Measurements from ENCODE around the gene MCUR1.

Gene MCUR1

DNA sequence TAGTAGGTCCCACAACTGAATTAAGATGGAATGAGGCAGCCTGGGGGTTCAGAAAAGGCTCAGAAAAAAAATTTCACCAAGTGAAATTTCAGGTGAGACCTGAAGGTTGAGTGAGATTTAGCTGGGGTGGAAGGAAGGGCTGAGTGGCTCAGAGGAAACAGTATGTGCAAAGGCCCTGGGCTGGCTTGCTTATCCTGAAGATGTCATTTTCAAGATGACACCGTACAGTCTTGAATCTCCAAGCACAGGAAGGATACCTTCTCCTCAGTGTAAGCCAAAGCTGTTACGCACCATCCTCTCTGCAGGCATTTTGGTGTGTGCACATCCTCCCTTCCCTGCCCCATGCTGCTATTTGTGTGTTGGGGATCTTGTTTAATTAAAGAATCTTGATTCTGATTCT lies 59.7 kb downstream of the MCUR1 start:
- H3K4me3 ChIP-seq (ENCODE audit: low read depth, low read length) = no peak overlapping the region
- no peak for DNase-seq (ENCODE audit: low read depth, low spot score)
- TF ChIP-seq, protein P1, sequence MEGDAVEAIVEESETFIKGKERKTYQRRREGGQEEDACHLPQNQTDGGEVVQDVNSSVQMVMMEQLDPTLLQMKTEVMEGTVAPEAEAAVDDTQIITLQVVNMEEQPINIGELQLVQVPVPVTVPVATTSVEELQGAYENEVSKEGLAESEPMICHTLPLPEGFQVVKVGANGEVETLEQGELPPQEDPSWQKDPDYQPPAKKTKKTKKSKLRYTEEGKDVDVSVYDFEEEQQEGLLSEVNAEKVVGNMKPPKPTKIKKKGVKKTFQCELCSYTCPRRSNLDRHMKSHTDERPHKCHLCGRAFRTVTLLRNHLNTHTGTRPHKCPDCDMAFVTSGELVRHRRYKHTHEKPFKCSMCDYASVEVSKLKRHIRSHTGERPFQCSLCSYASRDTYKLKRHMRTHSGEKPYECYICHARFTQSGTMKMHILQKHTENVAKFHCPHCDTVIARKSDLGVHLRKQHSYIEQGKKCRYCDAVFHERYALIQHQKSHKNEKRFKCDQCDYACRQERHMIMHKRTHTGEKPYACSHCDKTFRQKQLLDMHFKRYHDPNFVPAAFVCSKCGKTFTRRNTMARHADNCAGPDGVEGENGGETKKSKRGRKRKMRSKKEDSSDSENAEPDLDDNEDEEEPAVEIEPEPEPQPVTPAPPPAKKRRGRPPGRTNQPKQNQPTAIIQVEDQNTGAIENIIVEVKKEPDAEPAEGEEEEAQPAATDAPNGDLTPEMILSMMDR (IDR thresholded peaks at IDR 0.05; ENCODE audit: insufficient read depth, low read length, missing control alignments) = no peak
- ChIA-PET CTCF (no interaction called here), POLR2A (no interaction called here)

DNA sequence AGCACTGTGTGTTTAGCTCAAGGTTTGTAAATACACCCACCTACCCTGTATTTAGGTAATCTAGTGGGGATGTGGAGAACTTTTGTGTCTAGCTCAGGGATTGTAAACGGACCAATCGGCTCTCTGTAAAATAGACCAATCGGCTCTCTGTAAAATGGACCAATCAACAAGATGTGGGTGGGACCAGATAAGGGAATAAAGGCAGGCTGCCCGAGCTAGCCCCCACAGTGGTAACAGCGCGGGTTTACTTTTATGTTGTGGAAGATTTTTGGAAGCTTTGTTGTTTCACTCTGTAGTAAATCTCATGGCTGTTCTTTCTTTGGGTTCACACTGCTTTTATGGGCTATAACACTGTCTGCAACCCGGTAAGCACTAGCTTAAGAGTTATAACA lies 70.6 kb downstream of the MCUR1 start:
- ChIA-PET CTCF (no interaction called here), POLR2A (no interaction called here)
- TF ChIP-seq, protein P1 (IDR thresholded peaks at IDR 0.05; ENCODE audit: insufficient read depth, low read length, missing control alignments) = no peak
- no peak overlapping the region for H3K4me3 ChIP-seq (ENCODE audit: low read depth, low read length)
- DNase-seq (ENCODE audit: low read depth, low spot score) = no peak

DNA sequence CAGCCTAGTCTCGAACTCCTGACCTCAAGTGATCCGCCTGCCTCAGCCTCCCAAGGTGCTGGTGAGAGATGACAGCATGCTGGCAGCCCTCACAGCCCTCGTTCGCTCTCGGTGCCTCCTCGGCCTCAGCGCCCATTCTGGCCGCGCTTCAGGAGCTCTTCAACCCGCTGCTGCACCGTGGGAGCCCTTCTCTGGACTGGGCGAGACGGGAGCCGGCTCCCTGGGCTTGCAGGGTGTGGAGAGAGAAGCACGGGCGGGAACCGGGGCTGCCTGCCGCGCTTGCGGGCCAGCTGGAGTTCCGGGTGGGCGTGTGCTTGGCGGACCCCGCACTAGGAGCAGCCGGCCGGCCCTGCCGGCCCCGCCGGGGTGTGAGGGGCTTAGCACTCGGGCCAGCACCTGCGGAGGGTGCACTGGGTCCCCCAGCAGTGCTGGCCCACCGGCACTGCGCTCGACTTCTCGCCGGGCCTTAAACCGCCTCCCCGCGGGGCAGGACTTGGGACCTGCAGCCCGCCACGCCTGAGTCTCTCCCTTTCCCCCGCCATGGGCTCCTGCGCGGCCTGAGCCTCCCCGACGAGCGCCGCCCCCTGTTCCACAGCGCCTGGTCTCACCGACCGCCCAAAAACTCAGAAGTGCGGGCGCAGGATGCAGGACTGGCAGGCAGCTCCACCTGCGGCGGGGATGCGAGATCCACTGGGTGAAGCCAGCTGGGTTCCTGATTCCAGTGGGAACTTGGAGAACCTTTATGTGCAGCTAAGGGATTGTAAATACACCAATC lies 71.2 kb downstream of the MCUR1 start:
- TF ChIP-seq, protein P1 (IDR thresholded peaks at IDR 0.05; ENCODE audit: insufficient read depth, low read length, missing control alignments) = no peak
- ChIA-PET CTCF (no interaction called here), POLR2A (no interaction called here)
- H3K4me3 ChIP-seq (ENCODE audit: low read depth, low read length) = no peak overlapping the region
- no peak for DNase-seq (ENCODE audit: low read depth, low spot score)

DNA sequence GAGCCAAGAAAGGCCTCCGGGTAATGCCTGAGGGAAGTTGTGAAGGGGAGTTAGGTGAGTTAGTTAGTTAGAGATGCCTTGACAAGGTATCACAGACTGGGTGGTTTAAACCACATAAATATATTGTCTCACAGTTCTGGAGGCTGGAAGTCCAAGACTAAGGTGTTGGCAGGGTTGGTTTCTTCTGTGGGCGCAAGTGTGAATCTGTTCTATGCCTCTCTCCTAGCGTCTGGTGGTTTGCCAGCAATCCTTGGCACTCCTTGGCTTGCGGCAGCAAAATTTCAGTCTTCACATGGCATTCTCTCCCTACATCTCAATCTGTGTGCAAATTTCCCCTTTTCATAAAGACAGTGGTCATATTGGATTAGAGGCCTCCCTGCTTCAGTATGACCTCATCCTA lies 73.0 kb downstream of the MCUR1 start:
- CTCF ChIA-PET = no interaction called here
- H3K4me3 ChIP-seq (ENCODE audit: low read depth, low read length) = no peak overlapping the region
- POLR2A ChIA-PET = no interaction called here

More for the DNA sequence above, 73.0 kb downstream of the MCUR1 start:
- TF ChIP-seq, protein P1 (IDR thresholded peaks at IDR 0.05; ENCODE audit: insufficient read depth, low read length, missing control alignments) = no peak
- no peak for DNase-seq (ENCODE audit: low read depth, low spot score)

All from AG04449 (cell line).